Measurements from ENCODE around the gene ZFAND6.

Gene ZFAND6

GRCh38 chr15:80172401-80172800, 112.9 kb downstream of the ZFAND6 start:
- WGBS (ENCODE audit: extremely low coverage, insufficient coverage, low lambda C conversion rate) = no CpG with 5 or more reads among the region's 8 CpGs
- H3K79me2 ChIP-seq (ENCODE audit: control insufficient read depth, insufficient read depth, low read length) = no peaks in the 10 kb centered on the region

GRCh38 chr15:80173022-80173759, 113.7 kb downstream of the ZFAND6 start:
- no peaks in the 10 kb centered on the region for H3K4me1 ChIP-seq (ENCODE audit: control insufficient read depth, low read depth, low read length)
- no peak overlapping the region for H3K56ac ChIP-seq (ENCODE audit: low read length)
- no peak overlapping the region for H4K5ac ChIP-seq (ENCODE audit: low read length)
- no peak overlapping the region for H2BK15ac ChIP-seq (replicated peaks; ENCODE audit: low read depth)
- H3K9ac ChIP-seq (ENCODE audit: low read length) = no peak overlapping the region
- no peak overlapping the region for H3K23ac ChIP-seq (ENCODE audit: low read length)
- WGBS (ENCODE audit: extremely low coverage, insufficient coverage, low lambda C conversion rate) = no CpG with 5 or more reads among the region's 10 CpGs
- no peak overlapping the region for H3K18ac ChIP-seq (ENCODE audit: low read length)
- no peaks in the 10 kb centered on the region for H3K36me3 ChIP-seq (ENCODE audit: control insufficient read depth, insufficient read depth, low read length)
- H3K79me1 ChIP-seq (ENCODE audit: low read length) = no peaks in the 10 kb centered on the region
- no peak overlapping the region for H2AK5ac ChIP-seq (ENCODE audit: low read length)
- H3K27ac ChIP-seq (ENCODE audit: low read depth, low read length) = no peak overlapping the region
- H3K4me2 ChIP-seq (ENCODE audit: low read length) = no peak overlapping the region
- no peak overlapping the region for H4K8ac ChIP-seq (ENCODE audit: low read depth, low read length)
- H3K4ac ChIP-seq (ENCODE audit: low read depth, low read length) = no peak overlapping the region
- no peaks in the 10 kb centered on the region for H3K79me2 ChIP-seq (ENCODE audit: control insufficient read depth, insufficient read depth, low read length)
- peak; percentile 82 for DNase-seq
- H2BK120ac ChIP-seq (ENCODE audit: low read depth, low read length) = no peak overlapping the region
- H3K27me3 ChIP-seq (ENCODE audit: insufficient read depth, low read length, poor library complexity) = no peaks in the 10 kb centered on the region
- H3K4me3 ChIP-seq (ENCODE audit: low read length) = no peak overlapping the region
- H2BK5ac ChIP-seq (ENCODE audit: low read length) = no peak overlapping the region

More at GRCh38 chr15:80172401-80172800, 112.9 kb downstream of the ZFAND6 start:
- Histone ChIP-seq H2AK5ac (ENCODE audit: low read length) (no peak overlapping the region), H2BK15ac (replicated peaks; ENCODE audit: low read depth) (no peak overlapping the region), H3K36me3 (ENCODE audit: control insufficient read depth, insufficient read depth, low read length) (no peaks in the 10 kb centered on the region), H3K18ac (ENCODE audit: low read length) (no peak overlapping the region), H4K5ac (ENCODE audit: low read length) (no peak overlapping the region), H3K4me2 (ENCODE audit: low read length) (no peak overlapping the region), H3K9ac (ENCODE audit: low read length) (no peak overlapping the region), H3K4me3 (ENCODE audit: low read length) (no peak overlapping the region), H2BK120ac (ENCODE audit: low read depth, low read length) (no peak overlapping the region), H4K8ac (ENCODE audit: low read depth, low read length) (no peak overlapping the region), H3K4ac (ENCODE audit: low read depth, low read length) (no peak overlapping the region), H3K79me1 (ENCODE audit: low read length) (no peaks in the 10 kb centered on the region), H3K4me1 (ENCODE audit: control insufficient read depth, low read depth, low read length) (no peaks in the 10 kb centered on the region), H3K27me3 (ENCODE audit: insufficient read depth, low read length, poor library complexity) (no peaks in the 10 kb centered on the region), H2BK5ac (ENCODE audit: low read length) (no peak overlapping the region), H3K23ac (ENCODE audit: low read length) (no peak overlapping the region), H3K56ac (ENCODE audit: low read length) (no peak overlapping the region), H3K27ac (ENCODE audit: low read depth, low read length) (no peak overlapping the region)
- DNase-seq = no peak

GRCh38 chr15:80174017-80174746, 114.7 kb downstream of the ZFAND6 start:
- Histone ChIP-seq H3K27me3 (ENCODE audit: insufficient read depth, low read length, poor library complexity) (no peaks in the 10 kb centered on the region), H2BK120ac (ENCODE audit: low read depth, low read length) (no peak overlapping the region), H3K23ac (ENCODE audit: low read length) (no peak overlapping the region), H3K4ac (ENCODE audit: low read depth, low read length) (no peak overlapping the region), H3K4me2 (ENCODE audit: low read length) (no peak overlapping the region), H4K5ac (ENCODE audit: low read length) (no peak overlapping the region), H3K79me2 (ENCODE audit: control insufficient read depth, insufficient read depth, low read length) (no peaks in the 10 kb centered on the region), H3K36me3 (ENCODE audit: control insufficient read depth, insufficient read depth, low read length) (no peaks in the 10 kb centered on the region), H3K56ac (ENCODE audit: low read length) (no peak overlapping the region), H3K4me1 (ENCODE audit: control insufficient read depth, low read depth, low read length) (no peaks in the 10 kb centered on the region), H3K18ac (ENCODE audit: low read length) (no peak overlapping the region), H3K79me1 (ENCODE audit: low read length) (no peaks in the 10 kb centered on the region), H3K27ac (ENCODE audit: low read depth, low read length) (no peak overlapping the region), H3K9ac (ENCODE audit: low read length) (no peak overlapping the region), H2BK5ac (ENCODE audit: low read length) (no peak overlapping the region), H3K4me3 (ENCODE audit: low read length) (no peak overlapping the region), H2BK15ac (replicated peaks; ENCODE audit: low read depth) (no peak overlapping the region), H2AK5ac (ENCODE audit: low read length) (no peak overlapping the region), H4K8ac (ENCODE audit: low read depth, low read length) (no peak overlapping the region)
- no CpG with 5 or more reads among the region's 11 CpGs for WGBS (ENCODE audit: extremely low coverage, insufficient coverage, low lambda C conversion rate)
- DNase-seq = no peak

GRCh38 chr15:80175436-80175835, 116.0 kb downstream of the ZFAND6 start:
- Histone ChIP-seq H3K9ac (ENCODE audit: low read length) (no peak overlapping the region), H3K36me3 (ENCODE audit: control insufficient read depth, insufficient read depth, low read length) (no peaks in the 10 kb centered on the region), H3K4ac (ENCODE audit: low read depth, low read length) (no peak overlapping the region), H3K79me1 (ENCODE audit: low read length) (no peaks in the 10 kb centered on the region), H3K4me1 (ENCODE audit: control insufficient read depth, low read depth, low read length) (no peaks in the 10 kb centered on the region), H3K79me2 (ENCODE audit: control insufficient read depth, insufficient read depth, low read length) (no peaks in the 10 kb centered on the region), H3K23ac (ENCODE audit: low read length) (no peak overlapping the region), H2BK15ac (replicated peaks; ENCODE audit: low read depth) (no peak overlapping the region), H2AK5ac (ENCODE audit: low read length) (no peak overlapping the region), H3K4me2 (ENCODE audit: low read length) (no peak overlapping the region), H2BK120ac (ENCODE audit: low read depth, low read length) (no peak overlapping the region), H3K27ac (ENCODE audit: low read depth, low read length) (no peak overlapping the region), H3K56ac (ENCODE audit: low read length) (no peak overlapping the region), H3K18ac (ENCODE audit: low read length) (no peak overlapping the region), H4K5ac (ENCODE audit: low read length) (no peak overlapping the region), H3K4me3 (ENCODE audit: low read length) (no peak overlapping the region), H2BK5ac (ENCODE audit: low read length) (no peak overlapping the region), H3K27me3 (ENCODE audit: insufficient read depth, low read length, poor library complexity) (no peaks in the 10 kb centered on the region), H4K8ac (ENCODE audit: low read depth, low read length) (no peak overlapping the region)
- WGBS (ENCODE audit: extremely low coverage, insufficient coverage, low lambda C conversion rate) = no CpG with 5 or more reads among the region's 9 CpGs
- no peak for DNase-seq

GRCh38 chr15:80176443-80176842, 117.0 kb downstream of the ZFAND6 start:
- no peak overlapping the region for H4K5ac ChIP-seq (ENCODE audit: low read length)
- DNase-seq = no peak
- H3K79me1 ChIP-seq (ENCODE audit: low read length) = no peaks in the 10 kb centered on the region
- no peak overlapping the region for H3K56ac ChIP-seq (ENCODE audit: low read length)
- no peak overlapping the region for H2BK5ac ChIP-seq (ENCODE audit: low read length)
- no peak overlapping the region for H3K27ac ChIP-seq (ENCODE audit: low read depth, low read length)
- no peak overlapping the region for H3K4me2 ChIP-seq (ENCODE audit: low read length)
- no peak overlapping the region for H3K4me3 ChIP-seq (ENCODE audit: low read length)
- no CpG with 5 or more reads among the region's 6 CpGs for WGBS (ENCODE audit: extremely low coverage, insufficient coverage, low lambda C conversion rate)
- H3K18ac ChIP-seq (ENCODE audit: low read length) = no peak overlapping the region
- no peaks in the 10 kb centered on the region for H3K79me2 ChIP-seq (ENCODE audit: control insufficient read depth, insufficient read depth, low read length)
- no peaks in the 10 kb centered on the region for H3K27me3 ChIP-seq (ENCODE audit: insufficient read depth, low read length, poor library complexity)
- H4K8ac ChIP-seq (ENCODE audit: low read depth, low read length) = no peak overlapping the region
- no peak overlapping the region for H3K23ac ChIP-seq (ENCODE audit: low read length)
- H2AK5ac ChIP-seq (ENCODE audit: low read length) = no peak overlapping the region
- no peaks in the 10 kb centered on the region for H3K36me3 ChIP-seq (ENCODE audit: control insufficient read depth, insufficient read depth, low read length)
- H3K9ac ChIP-seq (ENCODE audit: low read length) = no peak overlapping the region
- no peak overlapping the region for H2BK15ac ChIP-seq (replicated peaks; ENCODE audit: low read depth)
- no peak overlapping the region for H2BK120ac ChIP-seq (ENCODE audit: low read depth, low read length)
- no peaks in the 10 kb centered on the region for H3K4me1 ChIP-seq (ENCODE audit: control insufficient read depth, low read depth, low read length)
- H3K4ac ChIP-seq (ENCODE audit: low read depth, low read length) = no peak overlapping the region

Data from mesendoderm (in vitro differentiated cells).